ENCODE results near the gene SPATS2. TPM values are rescaled to one million over a fixed set of nuclear protein-coding genes. Genes with fewer than 3 reads are reported as not detected.
A peak's percentile ranks its signal among the peaks of the same experiment; 100 is the strongest.
"Not testable (repeated sequence)": the region's sequence is repeated elsewhere in the genome, so short reads cannot be mapped to it uniquely, and the experiment has no call there.

Gene SPATS2
- 10 to 100 TPM in 11 of 12 donors, not detected in 1; 19.8 to 61.7 (median 32.7) TPM for polyA plus RNA-seq (ENCODE audit: insufficient read length in 12 of 12)
- long read RNA-seq, donor 1, transcript SPATS2-213 (5 exons, 1,061 nt) = major isoform, 8 of 25 reads
- long read RNA-seq, donor 1, partial matches to known transcripts = 7 of 25 reads
- long read RNA-seq, donor 1, other reads (novel, unspliced or antisense) = 9 of 25 reads
- long read RNA-seq, donor 2, partial matches to known transcripts = 7 of 13 reads
- long read RNA-seq, donor 2, other reads (novel, unspliced or antisense) = 0 of 13 reads
- long read RNA-seq, donor 3, partial matches to known transcripts = 0 of 4 reads
- long read RNA-seq, donor 3, other reads (novel, unspliced or antisense) = 0 of 4 reads
- long read RNA-seq, donor 4, partial matches to known transcripts = 0 of 4 reads
- long read RNA-seq, donor 4, other reads (novel, unspliced or antisense) = 0 of 4 reads
- long read RNA-seq, donor 5 = 0 reads
- long read RNA-seq, donor 6, partial matches to known transcripts = 7 of 16 reads
- long read RNA-seq, donor 6, other reads (novel, unspliced or antisense) = 5 of 16 reads
- long read RNA-seq, donor 7, partial matches to known transcripts = 0 of 5 reads
- long read RNA-seq, donor 7, other reads (novel, unspliced or antisense) = 0 of 5 reads
- long read RNA-seq, donor 8, partial matches to known transcripts = 10 of 19 reads
- long read RNA-seq, donor 8, other reads (novel, unspliced or antisense) = 0 of 19 reads
- long read RNA-seq, donor 9, partial matches to known transcripts = 12 of 15 reads
- long read RNA-seq, donor 9, other reads (novel, unspliced or antisense) = 0 of 15 reads
- long read RNA-seq, donor 10, partial matches to known transcripts = 6 of 9 reads
- long read RNA-seq, donor 10, other reads (novel, unspliced or antisense) = 0 of 9 reads
- long read RNA-seq, donor 11, partial matches to known transcripts = 8 of 48 reads
- long read RNA-seq, donor 11, other reads (novel, unspliced or antisense) = 29 of 48 reads

- peak; percentile 66 for DNase-seq
Measured at GRCh38 chr12:49367381-49368239, at the start of gene SPATS2. Gene SPATS2 (plus strand): TSS chr12:49367462. CDS start chr12:49461013, 93,551 bp downstream.

- not testable (repeated sequence) for DNase-seq
Measured at GRCh38 chr12:49320411-49321103, 46.7 kb upstream of the SPATS2 start.

GRCh38 chr12:49322367-49322707 lies 44.9 kb upstream of the SPATS2 start:
- DNase-seq = no peak

GRCh38 chr12:49322708-49323523 lies 44.3 kb upstream of the SPATS2 start, which contains the start of gene TROAP:
Gene TROAP (plus strand): TSS chr12:49323255. CDS start chr12:49323609, 354 bp downstream.
- DNase-seq = peak; percentile 98

GRCh38 chr12:49323524-49324097 lies 43.7 kb upstream of the SPATS2 start:
- no peak for DNase-seq

- DNase-seq = no peak
Measured at GRCh38 chr12:49325606-49326005, 41.7 kb upstream of the SPATS2 start.

- DNase-seq = no peak
Measured at GRCh38 chr12:49327368-49327767, 39.9 kb upstream of the SPATS2 start.

GRCh38 chr12:49327887-49328286 lies 39.4 kb upstream of the SPATS2 start:
- DNase-seq = no peak

- no peak for DNase-seq
Measured at GRCh38 chr12:49328816-49329215, 38.4 kb upstream of the SPATS2 start.

GRCh38 chr12:49330032-49330619 lies 37.1 kb upstream of the SPATS2 start:
- DNase-seq = no peak

GRCh38 chr12:49330631-49331379 lies 36.5 kb upstream of the SPATS2 start:
- DNase-seq = no peak

GRCh38 chr12:49331380-49332222 lies 35.7 kb upstream of the SPATS2 start:
- peak; percentile 77 for DNase-seq

GRCh38 chr12:49332441-49332861 lies 34.8 kb upstream of the SPATS2 start:
- no peak for DNase-seq

GRCh38 chr12:49332891-49333371 lies 34.3 kb upstream of the SPATS2 start:
- DNase-seq = no peak

GRCh38 chr12:49333778-49334177 lies 33.5 kb upstream of the SPATS2 start:
- not testable (repeated sequence) for DNase-seq

GRCh38 chr12:49334226-49334625 lies 33.0 kb upstream of the SPATS2 start:
- no peak for DNase-seq

GRCh38 chr12:49334681-49335080 lies 32.6 kb upstream of the SPATS2 start:
- no peak for DNase-seq
